H9 (cell line): ENCODE results near the gene SPATS2. TPM values are rescaled to one million over a fixed set of nuclear protein-coding genes. Genes with fewer than 3 reads are reported as not detected.

Source experiments
- DNase-seq: peaks from one replicate; pipeline ENCODE4 v3.0.0-alpha.2; 2017
- H2AFZ ChIP-seq: one replicate; pipeline ENCODE4 v1.6.1; 2013; ENCODE audit warnings: mild to moderate bottlenecking, low read length, control low read depth, moderate library complexity
- H2AK5ac ChIP-seq: 2 replicates; pipeline ENCODE4 v1.6.1; 2013; ENCODE audit warnings: low read length, control low read depth, mixed read lengths; ENCODE audit not compliant: insufficient read length
- H2BK120ac ChIP-seq: one replicate; pipeline ENCODE4 v1.6.1; 2013; ENCODE audit warnings: low read depth, mild to moderate bottlenecking, low read length, control low read depth, inconsistent platforms; ENCODE audit not compliant: poor library complexity, severe bottlenecking
- H2BK12ac ChIP-seq: 2 replicates; pipeline ENCODE4 v1.6.1; 2013; ENCODE audit warnings: low read length, control low read depth, mixed read lengths, low read depth; ENCODE audit not compliant: insufficient read length
- H2BK15ac ChIP-seq: 2 replicates; pipeline ENCODE4 v1.6.1; 2013; ENCODE audit warnings: low read depth, low read length, control low read depth
- H2BK20ac ChIP-seq: one replicate; pipeline ENCODE4 v1.6.1; 2013; ENCODE audit warnings: low read depth, mild to moderate bottlenecking, low read length, control low read depth, inconsistent platforms; ENCODE audit not compliant: poor library complexity, severe bottlenecking
- H2BK5ac ChIP-seq: 2 replicates; pipeline ENCODE4 v1.6.1; 2013; ENCODE audit warnings: low read length, control low read depth, mixed read lengths; ENCODE audit not compliant: insufficient read length
- H3K14ac ChIP-seq: 2 replicates; pipeline ENCODE4 v1.6.1; 2013; ENCODE audit warnings: low read length, control low read depth; ENCODE audit not compliant: insufficient read depth
- H3K18ac ChIP-seq: 2 replicates; pipeline ENCODE4 v1.6.1; 2013; ENCODE audit warnings: low read depth, mild to moderate bottlenecking, mixed read lengths, low read length, control low read depth; ENCODE audit not compliant: insufficient read length
- H3K23ac ChIP-seq: 2 replicates; pipeline ENCODE4 v1.6.1; 2013; ENCODE audit warnings: low read length, control low read depth, mixed read lengths, low read depth; ENCODE audit not compliant: insufficient read length
- H3K23me2 ChIP-seq: 2 replicates; pipeline ENCODE4 v1.6.1; 2013; ENCODE audit warnings: low read depth, mild to moderate bottlenecking, mixed read lengths, low read length, control low read depth; ENCODE audit not compliant: insufficient read length, poor library complexity, severe bottlenecking
- H3K27ac ChIP-seq: 2 replicates; pipeline ENCODE4 v1.5.1; 2013; ENCODE audit warnings: low read length, control low read depth, mixed read lengths, low read depth; ENCODE audit not compliant: insufficient read length
- H3K27me3 ChIP-seq: 2 replicates; pipeline ENCODE4 v1.6.1; 2013; ENCODE audit warnings: low read length, control low read depth, inconsistent platforms; ENCODE audit not compliant: insufficient read depth
- H3K4ac ChIP-seq: 2 replicates; pipeline ENCODE4 v1.6.1; 2013; ENCODE audit warnings: low read depth, mild to moderate bottlenecking, control low read depth, inconsistent platforms, low read length, moderate library complexity
- H3K4me1 ChIP-seq: 2 replicates; pipeline ENCODE4 v1.6.1; 2013; ENCODE audit warnings: low read length, control low read depth, inconsistent platforms; ENCODE audit not compliant: insufficient read depth
- H3K4me2 ChIP-seq: 2 replicates; pipeline ENCODE4 v1.6.1; 2013; ENCODE audit warnings: low read length, control low read depth, mixed read lengths; ENCODE audit not compliant: insufficient read length, insufficient read depth
- H3K56ac ChIP-seq: 2 replicates; pipeline ENCODE4 v1.6.1; 2013; ENCODE audit warnings: low read depth, mild to moderate bottlenecking, mixed read lengths, low read length, control low read depth; ENCODE audit not compliant: insufficient read length
- H3K79me1 ChIP-seq: 2 replicates; pipeline ENCODE4 v1.6.1; 2013; ENCODE audit warnings: low read depth, mild to moderate bottlenecking, moderate library complexity, low read length, control low read depth, inconsistent platforms; ENCODE audit not compliant: insufficient read depth, poor library complexity, severe bottlenecking
- H3K79me2 ChIP-seq: 2 replicates; pipeline ENCODE4 v1.6.1; 2013; ENCODE audit warnings: low read length, control low read depth, inconsistent platforms; ENCODE audit not compliant: insufficient read depth
- H3K9ac ChIP-seq: 2 replicates; pipeline ENCODE4 v1.6.1; 2013; ENCODE audit warnings: low read length, control low read depth, mixed read lengths; ENCODE audit not compliant: insufficient read length; ENCODE audit errors: extremely low read depth
- H3K9me3 ChIP-seq: one replicate; pipeline ENCODE4 v1.6.1; 2013; ENCODE audit warnings: low read depth, low read length, inconsistent platforms; ENCODE audit not compliant: control insufficient read depth
- H3T11ph ChIP-seq: one replicate; pipeline ENCODE4 v1.6.1; 2013; ENCODE audit warnings: mild to moderate bottlenecking, low read length, control low read depth, inconsistent platforms
- H4K20me1 ChIP-seq: one replicate; pipeline ENCODE4 v1.6.1; 2013; ENCODE audit not compliant: control insufficient read depth, insufficient read length, insufficient read depth
- H4K5ac ChIP-seq: 2 replicates; pipeline ENCODE4 v1.6.1; 2013; ENCODE audit warnings: low read depth, mild to moderate bottlenecking, mixed read lengths, low read length, control low read depth; ENCODE audit not compliant: insufficient read length
- H4K8ac ChIP-seq: replicated peaks from 2 replicates; pipeline ENCODE4 v1.6.1; 2013; ENCODE audit warnings: low read length, control low read depth, mixed read lengths, low read depth; ENCODE audit not compliant: insufficient read length
- H4K91ac ChIP-seq: 2 replicates; pipeline ENCODE4 v1.6.1; 2013; ENCODE audit warnings: low read depth, mild to moderate bottlenecking, moderate library complexity, mixed read lengths, low read length, control low read depth; ENCODE audit not compliant: insufficient read length
- H3K27ac Mint-ChIP-seq, 3 experiments: 2 replicates in 2 of 3; 3 replicates in 1 of 3; pipeline ENCODE4 v1.8.0; 2020 to 2021; ENCODE audit warnings: mixed read lengths in 3 of 3, mild to moderate bottlenecking in 1 of 3, moderate library complexity in 1 of 3
- H3K27me3 Mint-ChIP-seq: 2 replicates; pipeline ENCODE4 v1.8.0; 2021; ENCODE audit warnings: low read depth, mild to moderate bottlenecking, moderate library complexity, mixed read lengths
- H3K36me3 Mint-ChIP-seq, 3 experiments: 2 replicates in 2 of 3; 3 replicates in 1 of 3; pipeline ENCODE4 v1.8.0; 2020 to 2021; ENCODE audit warnings: low read depth in 3 of 3, mixed read lengths in 3 of 3; ENCODE audit not compliant: insufficient read depth in 1 of 3
- H3K4me1 Mint-ChIP-seq, 2 experiments: 2 replicates each; pipeline ENCODE4 v1.8.0; 2020; ENCODE audit warnings: mixed read lengths in 2 of 2
- H3K4me3 Mint-ChIP-seq, 2 experiments: 2 replicates in 1 of 2; 3 replicates in 1 of 2; pipeline ENCODE4 v1.8.0; 2020 to 2021; ENCODE audit warnings: mild to moderate bottlenecking in 2 of 2, mixed read lengths in 2 of 2, moderate library complexity in 1 of 2
- H3K9me3 Mint-ChIP-seq, 2 experiments: 2 replicates in 1 of 2; 3 replicates in 1 of 2; pipeline ENCODE4 v1.8.0; 2020; ENCODE audit warnings: mild to moderate bottlenecking in 2 of 2, mixed read lengths in 2 of 2, moderate library complexity in 1 of 2
- CTCF ChIP-seq: fragments of 200-600 bp; sonication (generic); conservative IDR thresholded peaks from 3 replicates; pipeline ENCODE4 v1.8.0; 2021; ENCODE audit warnings: antibody characterized with exemption, mild to moderate bottlenecking
- WGBS: extraction: QIAGEN DNeasy Blood & Tissue Kit; methylation state at CpG from one replicate; pipeline ENCODE4 v1.1.7; 2013; ENCODE audit warnings: missing lambda C conversion rate, low lambda C conversion rate, mixed read lengths; ENCODE audit not compliant: insufficient read length; ENCODE audit errors: extremely low coverage; 5-methylcytosine and 5-hydroxymethylcytosine counted together
- total RNA-seq: library from RNA; stranded (reverse); gene quantifications from 2 replicates; pipeline ENCODE4 v1.2.1, GENCODE V29; 2021

Gene SPATS2
- total RNA-seq, 1 experiment from 2014 or later: 17.1 TPM

- Histone ChIP-seq H2BK120ac (no peak overlapping the region), H3K79me2 (no peaks in the 10 kb centered on the region), H3K14ac (no peak overlapping the region), H3K23me2 (no peaks in the 10 kb centered on the region), H3K23ac (no peak overlapping the region), H3K4me1 (no peaks in the 10 kb centered on the region), H3K79me1 (no peaks in the 10 kb centered on the region), H3K9me3 (no peaks in the 10 kb centered on the region), H3K4me2 (no peak overlapping the region), H2AK5ac (no peak overlapping the region), H3K9ac (no peak overlapping the region), H3K27me3 (no peaks in the 10 kb centered on the region), H3K4ac (no peak overlapping the region), H4K20me1 (no peaks in the 10 kb centered on the region), H2BK15ac (no peak overlapping the region), H2BK5ac (no peak overlapping the region), H2BK20ac (no peak overlapping the region), H4K91ac (no peak overlapping the region), H4K8ac (no peak overlapping the region), H3T11ph (no peak overlapping the region), H2AFZ (no peak overlapping the region), H2BK12ac (no peak overlapping the region), H3K27ac (no peak overlapping the region), H3K18ac (no peak overlapping the region), H3K56ac (no peak overlapping the region), H4K5ac (no peak overlapping the region)
- Mint-ChIP-seq H3K4me3 (no peak overlapping the region), H3K9me3 (no peaks in the 10 kb centered on the region), H3K36me3 (peaks cover 24 to 55% (median 34%) of the 10 kb centered on the region in 3 experiments), H3K4me1 (no peaks in the 10 kb centered on the region), H3K27me3 (no peaks in the 10 kb centered on the region; the same call in 1 of the 2 replicates), H3K27ac (no peak overlapping the region)
- no CpG with 5 or more reads among the region's 1 CpG for WGBS
- DNase-seq: no peak
- TF ChIP-seq CTCF: no peak
These were observed 134.6 kb downstream of the SPATS2 start for GRCh38 chr12:49501895-49502294.
